ENCODE measurements around the gene G6PC2.
"Not testable (repeated sequence)": the region's sequence is repeated elsewhere in the genome, so short reads cannot be mapped to it uniquely, and the experiment has no call there.

GRCh38 chr2:168867164-168867563, 33.9 kb upstream of the G6PC2 start:
- not testable (repeated sequence) for TF ChIP-seq CTCF, EZH2phosphoT487 (IDR thresholded peaks at IDR 0.05)
